HepG2 (cell line): ENCODE results near the gene PSMB8.

Experiments
- TEF ChIP-seq: sonication (generic); formaldehyde crosslinking; IDR thresholded peaks from 2 replicates; pipeline ENCODE4 v1.5.0; 2020; ENCODE audit warnings: missing genetic modification reagents
- ZFX ChIP-seq: sonication (generic); formaldehyde crosslinking; IDR thresholded peaks from 2 replicates; pipeline ENCODE4 v1.4.0; 2020; ENCODE audit warnings: mild to moderate bottlenecking, low read depth, missing genetic modification reagents, moderate library complexity
- ZNF552 ChIP-seq: sonication (generic); formaldehyde crosslinking; IDR thresholded peaks from 2 replicates; pipeline ENCODE4 v1.9.0; 2022; ENCODE audit warnings: missing genetic modification reagents, mild to moderate bottlenecking, borderline replicate concordance
- ZNF564 ChIP-seq: sonication (generic); formaldehyde crosslinking; IDR thresholded peaks from 2 replicates; pipeline ENCODE4 v1.8.1; 2023; ENCODE audit warnings: mild to moderate bottlenecking, missing genetic modification reagents

GRCh38 chr6:32799740-32800139, 44.1 kb downstream of the PSMB8 start:
- TF ChIP-seq ZNF552 (CRISPR knock-in tag), result no peak
- TF ChIP-seq TEF (CRISPR knock-in tag), result no peak
- TF ChIP-seq ZNF564 (CRISPR knock-in tag), result no peak
- TF ChIP-seq ZFX (CRISPR knock-in tag), result no peak
